Stomach (tissue), 9 donors: Measurements from ENCODE around the gene EIF4E1B. TPM values are rescaled to one million over a fixed set of nuclear protein-coding genes. Genes with fewer than 3 reads are reported as not detected.

Experiments used
- DNase-seq, 2 donors: peaks; one replicate each; pipeline versions ENCODE4 v3.0.0 to v3.0.0-alpha.2; 2013 to 2019
- H3K27ac ChIP-seq, 5 donors: fragments of 200-600 bp in 4 of 5; sonication (generic) in 4 of 5; one replicate each; pipeline ENCODE4 v1.5.1; 2013 to 2019; ENCODE audit warnings: mild to moderate bottlenecking in 1 of 5, moderate library complexity in 1 of 5
- H3K27me3 ChIP-seq, 3 donors: fragments of 200-600 bp; sonication (generic); one replicate each; pipeline ENCODE4 v1.5.1; 2017 to 2019; ENCODE audit warnings: mixed run types in 1 of 3
- H3K36me3 ChIP-seq, 4 donors: fragments of 200-600 bp; sonication (generic); 1 replicate in 3 of 4; 2 replicates in 1 of 4; pipeline ENCODE4 v1.5.1; 2016 to 2019
- H3K4me1 ChIP-seq, 4 donors: fragments of 200-600 bp; sonication (generic); one replicate each; pipeline ENCODE4 v1.5.1; 2016 to 2019
- H3K4me3 ChIP-seq, 4 donors: fragments of 200-600 bp; sonication (generic) in 3 of 4; one replicate each; pipeline ENCODE4 v1.5.1; 2016 to 2019; ENCODE audit warnings: mild to moderate bottlenecking in 1 of 4
- H3K9me3 ChIP-seq, 4 donors: fragments of 200-600 bp; sonication (generic); one replicate each; pipeline ENCODE4 v1.5.1; 2016 to 2019
- CTCF ChIP-seq, 7 experiments: fragments of 450-650 bp in 4 of 7; fragments of 200-600 bp in 3 of 7; sonication (generic) in 3 of 7; IDR thresholded peaks; one replicate each; pipeline ENCODE4 v1.5.1; 2016 to 2019; ENCODE audit warnings: antibody characterized with exemption in 7 of 7, control low read depth in 2 of 7, mild to moderate bottlenecking in 1 of 7
- EP300 ChIP-seq: sonication (generic); formaldehyde crosslinking; IDR thresholded peaks from one replicate; pipeline ENCODE4 v1.6.1; 2017; ENCODE audit warnings: antibody characterized with exemption
- POLR2A ChIP-seq, 4 donors: fragments of 450-650 bp; IDR thresholded peaks; one replicate each; pipeline ENCODE4 v1.6.1; 2016; ENCODE audit warnings: antibody characterized with exemption in 4 of 4, control low read depth in 2 of 4, mild to moderate bottlenecking in 1 of 4, moderate library complexity in 1 of 4
- POLR2AphosphoS5 ChIP-seq, 3 donors: sonication (generic); formaldehyde crosslinking; IDR thresholded peaks; one replicate each; pipeline ENCODE4 v1.6.1; 2016; ENCODE audit warnings: antibody characterized with exemption in 3 of 3
- WGBS, 5 donors: extraction: QIAGEN DNeasy Blood & Tissue Kit in 3 of 5; methylation state at CpG; one replicate each; pipeline versions ENCODE4 v1.1.5 to v1.1.7; 2013 to 2018; 5-methylcytosine and 5-hydroxymethylcytosine counted together
- intact Hi-C: fragments of 100-400 bp; cut with DNase I; formaldehyde crosslinking; loops from one replicate; pipeline ENCODE4 v1.15.1; 2023; ENCODE audit warnings: low total_unique reads
- polyA plus RNA-seq, 3 donors: library from polyadenylated mRNA; stranded (reverse); fragments of 200-250 nt; gene quantifications; one replicate each; pipeline ENCODE4 v1.2.3, GENCODE V29; 2013
- total RNA-seq, 5 donors: library from RNA; depleted of rRNA; stranded (reverse); fragments of >200 nt; gene quantifications; one replicate each; pipeline versions ENCODE4 v1.1.0 to v1.2.3, GENCODE V29; 2014 to 2016
- donor health status: healthy with polysubstance abuse.
- donor health status: Bipolar disorder and iron deficiency.
- donor health status: healthy.

EIF4E1B gene
- total and polyA plus RNA-seq, 8 donors: not detected

GRCh38 chr5:176661676-176662075 is 31.2 kb downstream of the EIF4E1B start:
- TF ChIP-seq POLR2AphosphoS5 (IDR thresholded peaks at IDR 0.05) (no peak), POLR2A (IDR thresholded peaks at IDR 0.05) (no peak), EP300 (no peak), CTCF (IDR thresholded peaks at IDR 0.05) (no peak)
- Histone ChIP-seq H3K4me1 (peaks cover 9 to 31% (median 26%) of the 10 kb centered on the region in 4 donors), H3K4me3 (no peak overlapping the region), H3K36me3 (peaks cover 0 to 13% (median 12%) of the 10 kb centered on the region in 4 donors), H3K27ac (no peak overlapping the region), H3K27me3 (peaks cover 0 to 50% (median 17%) of the 10 kb centered on the region in 3 donors), H3K9me3 (no peaks in the 10 kb centered on the region)
- intact Hi-C loops: no loop called here
- no peak for DNase-seq
- WGBS, 5 donors: 76 to 83% (median 80%) methylated on average over 10 of the region's 10 CpGs

- Histone ChIP-seq H3K27me3 (peaks cover 0 to 53% (median 17%) of the 10 kb centered on the region in 3 donors), H3K9me3 (no peaks in the 10 kb centered on the region), H3K36me3 (peaks cover 0 to 3% (median 2%) of the 10 kb centered on the region in 4 donors), H3K4me3 (no peak overlapping the region), H3K4me1 (peaks cover 9 to 31% (median 26%) of the 10 kb centered on the region in 4 donors), H3K27ac (no peak overlapping the region)
- intact Hi-C loops: no loop called here
- 82 to 89% (median 83%) methylated on average over 13 to 21 of the region's 21 CpGs for WGBS, 5 donors
- DNase-seq: no peak
- no peak for TF ChIP-seq CTCF (IDR thresholded peaks at IDR 0.05)
- TF ChIP-seq POLR2A (IDR thresholded peaks at IDR 0.05): no peak
- TF ChIP-seq POLR2AphosphoS5 (IDR thresholded peaks at IDR 0.05): no peak
- no peak for TF ChIP-seq EP300
These were observed 32.2 kb downstream of the EIF4E1B start for GRCh38 chr5:176662371-176663333.

GRCh38 chr5:176663566-176663965 is 33.1 kb downstream of the EIF4E1B start:
- TF ChIP-seq EP300 (no peak), POLR2A (IDR thresholded peaks at IDR 0.05) (no peak), POLR2AphosphoS5 (IDR thresholded peaks at IDR 0.05) (no peak), CTCF (IDR thresholded peaks at IDR 0.05) (no peak)
- Histone ChIP-seq H3K27me3 (peaks cover 0 to 62% (median 17%) of the 10 kb centered on the region in 3 donors), H3K27ac (no peak overlapping the region), H3K9me3 (no peaks in the 10 kb centered on the region), H3K36me3 (no peaks in the 10 kb centered on the region), H3K4me3 (no peak overlapping the region), H3K4me1 (peaks cover 6 to 22% (median 17%) of the 10 kb centered on the region in 4 donors)
- intact Hi-C loops: no loop called here
- DNase-seq: no peak
- WGBS, 5 donors: 79 to 87% (median 83%) methylated on average over 10 of the region's 10 CpGs

- H3K4me1 ChIP-seq: peaks cover 0 to 13% (median 8%) of the 10 kb centered on the region in 4 donors
- H3K4me3 ChIP-seq: no peak overlapping the region
- peaks cover 0 to 67% (median 17%) of the 10 kb centered on the region in 3 donors for H3K27me3 ChIP-seq
- DNase-seq: no peak
- intact Hi-C loops: no loop called here
- no peak overlapping the region for H3K27ac ChIP-seq
- TF ChIP-seq CTCF (IDR thresholded peaks at IDR 0.05) (no peak), EP300 (no peak), POLR2A (IDR thresholded peaks at IDR 0.05) (no peak), POLR2AphosphoS5 (IDR thresholded peaks at IDR 0.05) (no peak)
- no peaks in the 10 kb centered on the region for H3K36me3 ChIP-seq
- WGBS, 5 donors: 27 to 40% (median 32%) methylated on average over 5 to 6 of the region's 6 CpGs
- no peaks in the 10 kb centered on the region for H3K9me3 ChIP-seq
These were observed 34.0 kb downstream of the EIF4E1B start for GRCh38 chr5:176664479-176664878.
